ENCODE data around the gene PSMD4. TPM values are rescaled to one million over a fixed set of nuclear protein-coding genes. Genes with fewer than 3 reads are reported as not detected.
A peak's percentile ranks its signal among the peaks of the same experiment; 100 is the strongest.

Gene PSMD4
- total RNA-seq, 2 experiments from 2014 or later: 170 to 190 TPM

- Mint-ChIP-seq H3K4me1 (peaks cover 26% of the 10 kb centered on the region), H3K27me3 (no peaks in the 10 kb centered on the region), H3K36me3 (ENCODE audit: low read depth) (peaks cover 8% of the 10 kb centered on the region), H3K4me3 (peak overlapping the region; percentile 99), H3K9me3 (no peaks in the 10 kb centered on the region), H3K27ac (peak overlapping the region; percentile 99)
- DNase-seq: peak; percentile 96
- ChIA-PET POLR2A (interaction anchor here (0.6 to 1.6 kb wide), 4 partner anchors 30 to 92 kb away, joined by 3 to 6 read pairs (median 4); partner anchors contain the start of genes PI4KB and VPS72), CTCF (interaction anchor here (0.5 to 2.0 kb wide), 19 partner anchors 11 to 385 kb away, joined by 3 to 10 read pairs (median 3); partner anchors contain the start of gene PSMB4)
Measured at GRCh38 chr1:151281225-151281968, 26.9 kb downstream of the PSMD4 start.

- Mint-ChIP-seq H3K4me3 (peak within 1 kb of the TSS; percentile 99), H3K9me3 (no peaks in the 10 kb centered on the region), H3K27ac (peak within 1 kb of the TSS; percentile 99), H3K4me1 (peaks cover 24% of the 10 kb centered on the region), H3K27me3 (no peaks in the 10 kb centered on the region), H3K36me3 (ENCODE audit: low read depth) (peaks cover 14% of the 10 kb centered on the region)
- ChIA-PET CTCF (interaction anchor here (0.5 to 2.2 kb wide), 17 partner anchors 10 to 384 kb away, joined by 3 to 12 read pairs (median 3); no protein-coding TSS in a partner anchor), POLR2A (interaction anchor here (0.6 to 1.6 kb wide), 4 partner anchors 29 to 93 kb away, joined by 3 to 6 read pairs (median 4); partner anchors contain the start of genes PI4KB and VPS72)
- peak; percentile 99 for DNase-seq
Measured at GRCh38 chr1:151281969-151282882, 27.7 kb downstream of the PSMD4 start, which contains the start of gene ZNF687. ZNF687 (plus strand) TSS chr1:151282299; CDS start chr1:151286292, 3,993 bp downstream.

GRCh38 chr1:151282883-151283725, 28.6 kb downstream of the PSMD4 start:
- Mint-ChIP-seq H3K36me3 (ENCODE audit: low read depth) (peaks cover 16% of the 10 kb centered on the region), H3K4me1 (peaks cover 20% of the 10 kb centered on the region)
- CTCF ChIA-PET: interaction anchor here (0.9 to 2.2 kb wide), 4 partner anchors 18 to 58 kb away, joined by 3 to 12 read pairs (median 3); no protein-coding TSS in a partner anchor

GRCh38 chr1:151284013-151284577, 29.6 kb downstream of the PSMD4 start:
- Mint-ChIP-seq H3K36me3 (ENCODE audit: low read depth) (peaks cover 23% of the 10 kb centered on the region), H3K4me1 (peaks cover 27% of the 10 kb centered on the region)

More at GRCh38 chr1:151282883-151283725, 28.6 kb downstream of the PSMD4 start:
- no peaks in the 10 kb centered on the region for H3K9me3 Mint-ChIP-seq
- POLR2A ChIA-PET: no interaction called here
- H3K27ac Mint-ChIP-seq: peak overlapping the region; percentile 88
- H3K4me3 Mint-ChIP-seq: peak overlapping the region; percentile 99
- peak; percentile 35 for DNase-seq
- no peaks in the 10 kb centered on the region for H3K27me3 Mint-ChIP-seq

GRCh38 chr1:151286619-151287340, 32.2 kb downstream of the PSMD4 start:
- POLR2A ChIA-PET: no interaction called here
- Mint-ChIP-seq H3K4me1 (peaks cover 23% of the 10 kb centered on the region), H3K36me3 (ENCODE audit: low read depth) (peaks cover 34% of the 10 kb centered on the region)

More at GRCh38 chr1:151284013-151284577, 29.6 kb downstream of the PSMD4 start:
- ChIA-PET CTCF (interaction anchor here (2.2 kb wide), 1 partner anchor 17 kb away, joined by 12 read pairs; no protein-coding TSS in a partner anchor), POLR2A (no interaction called here)
- no peak for DNase-seq
- H3K4me3 Mint-ChIP-seq: peak overlapping the region; percentile 99
- H3K27ac Mint-ChIP-seq: no peak overlapping the region
- no peaks in the 10 kb centered on the region for H3K27me3 Mint-ChIP-seq
- H3K9me3 Mint-ChIP-seq: no peaks in the 10 kb centered on the region

GRCh38 chr1:151287341-151287699, 32.8 kb downstream of the PSMD4 start:
- POLR2A ChIA-PET: no interaction called here
- no peak for DNase-seq
- H3K4me3 Mint-ChIP-seq: no peak overlapping the region
- no peak overlapping the region for H3K27ac Mint-ChIP-seq
- H3K36me3 Mint-ChIP-seq (ENCODE audit: low read depth): peaks cover 34% of the 10 kb centered on the region
- H3K4me1 Mint-ChIP-seq: peaks cover 23% of the 10 kb centered on the region
- CTCF ChIA-PET: interaction anchor here (1.0 kb wide), 1 partner anchor 14 kb away, joined by 3 read pairs; no protein-coding TSS in a partner anchor
- H3K9me3 Mint-ChIP-seq: no peaks in the 10 kb centered on the region
- H3K27me3 Mint-ChIP-seq: no peaks in the 10 kb centered on the region

More at GRCh38 chr1:151286619-151287340, 32.2 kb downstream of the PSMD4 start:
- CTCF ChIA-PET: interaction anchor here (1.6 to 1.8 kb wide), 2 partner anchors 15 to 54 kb away, joined by 4 to 9 read pairs; no protein-coding TSS in a partner anchor
- H3K9me3 Mint-ChIP-seq: no peaks in the 10 kb centered on the region
- peak overlapping the region; percentile 25 for H3K27ac Mint-ChIP-seq
- H3K4me3 Mint-ChIP-seq: no peak overlapping the region
- DNase-seq: no peak
- no peaks in the 10 kb centered on the region for H3K27me3 Mint-ChIP-seq

- ChIA-PET CTCF (interaction anchor here (0.6 to 1.2 kb wide), 5 partner anchors 10 to 263 kb away, joined by 3 read pairs; no protein-coding TSS in a partner anchor), POLR2A (no interaction called here)
- Mint-ChIP-seq H3K36me3 (ENCODE audit: low read depth) (peaks cover 40% of the 10 kb centered on the region), H3K27me3 (no peaks in the 10 kb centered on the region), H3K27ac (no peak overlapping the region), H3K9me3 (no peaks in the 10 kb centered on the region), H3K4me1 (peaks cover 23% of the 10 kb centered on the region), H3K4me3 (no peak overlapping the region)
- no peak for DNase-seq
Measured at GRCh38 chr1:151287767-151288500, 33.4 kb downstream of the PSMD4 start.

- H3K27me3 Mint-ChIP-seq: no peaks in the 10 kb centered on the region
- ChIA-PET CTCF (interaction anchor here (1.0 to 1.2 kb wide), 3 partner anchors 9 to 264 kb away, joined by 3 read pairs; no protein-coding TSS in a partner anchor), POLR2A (no interaction called here)
- peaks cover 45% of the 10 kb centered on the region for H3K36me3 Mint-ChIP-seq (ENCODE audit: low read depth)
- peaks cover 17% of the 10 kb centered on the region for H3K4me1 Mint-ChIP-seq
- no peaks in the 10 kb centered on the region for H3K9me3 Mint-ChIP-seq
- H3K27ac Mint-ChIP-seq: no peak overlapping the region
- no peak for DNase-seq
- H3K4me3 Mint-ChIP-seq: no peak overlapping the region
Measured at GRCh38 chr1:151288502-151288901, 34.0 kb downstream of the PSMD4 start.

- Mint-ChIP-seq H3K27me3 (no peaks in the 10 kb centered on the region), H3K4me3 (no peak overlapping the region), H3K9me3 (no peaks in the 10 kb centered on the region), H3K4me1 (peaks cover 9% of the 10 kb centered on the region), H3K36me3 (ENCODE audit: low read depth) (peaks cover 51% of the 10 kb centered on the region), H3K27ac (no peak overlapping the region)
- ChIA-PET CTCF (interaction anchor here (1.2 kb wide), 1 partner anchor 265 kb away, joined by 3 read pairs; no protein-coding TSS in a partner anchor), POLR2A (no interaction called here)
- DNase-seq: no peak
Measured at GRCh38 chr1:151289080-151289935, 34.8 kb downstream of the PSMD4 start.

Data from activated CD4-positive, alpha-beta T cell treated with anti-CD3 and anti-CD28 coated beads, Interleukin-2, amount 10 ng/mL, durations not matched to agents 7 days and 5 days (primary cell).